GM19238 (cell line): Measurements from ENCODE around the gene MED12.

Experiments used
- DNase-seq: peaks from one replicate; pipeline ENCODE4 v3.0.0; 2011; ENCODE audit warnings: low spot score; ENCODE audit not compliant: insufficient read length

The MED12 gene

DNA sequence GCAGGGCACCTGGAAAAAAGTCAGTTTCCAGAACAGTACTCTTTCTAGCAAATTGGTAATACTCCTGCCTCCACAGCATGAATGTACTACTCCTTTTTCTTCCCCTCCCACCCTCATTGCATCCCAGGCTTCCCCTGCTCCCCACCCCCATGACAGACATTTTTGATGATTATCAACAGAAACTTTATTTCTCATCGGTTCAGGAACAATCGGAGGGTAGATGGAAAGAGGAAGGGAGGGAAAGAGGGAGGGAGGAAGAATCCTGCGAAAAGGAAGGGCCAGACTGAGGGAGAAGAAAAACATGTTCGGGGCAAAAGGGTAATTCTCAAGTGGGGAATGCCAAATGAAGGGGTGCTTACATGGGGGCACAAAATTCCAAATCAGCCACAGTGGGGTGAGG lies 11.2 kb upstream of the MED12 start:
- no peak for DNase-seq

DNA sequence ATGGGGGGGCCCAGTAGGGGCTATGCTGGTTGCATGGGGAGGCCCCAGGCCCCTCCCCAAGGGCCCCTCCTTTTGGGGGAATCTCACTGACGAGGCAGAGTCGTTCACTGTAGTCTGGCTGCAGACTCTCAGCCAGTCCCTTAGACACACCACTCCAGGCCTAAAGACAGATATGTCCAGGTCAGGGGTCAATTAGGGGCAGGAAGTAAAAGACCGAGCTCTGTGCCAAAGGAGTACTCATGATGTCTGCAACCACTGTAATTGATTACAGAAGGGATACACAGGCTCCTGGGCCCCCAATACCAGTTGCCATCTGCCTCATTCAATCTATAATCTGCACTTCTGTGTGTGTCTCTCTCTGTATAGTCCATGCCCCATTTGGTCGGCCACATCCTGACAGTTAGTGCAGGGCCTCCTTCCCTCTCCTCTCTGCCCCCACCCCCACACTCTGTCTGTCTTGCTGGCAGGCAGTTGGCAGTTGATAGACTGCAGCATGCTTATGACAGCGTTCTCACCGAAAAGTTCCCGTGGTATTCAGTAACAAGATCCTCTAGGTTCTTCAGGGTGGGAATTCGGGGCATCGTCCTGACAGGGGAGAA lies 10.5 kb upstream of the MED12 start:
- DNase-seq: no peak

DNA sequence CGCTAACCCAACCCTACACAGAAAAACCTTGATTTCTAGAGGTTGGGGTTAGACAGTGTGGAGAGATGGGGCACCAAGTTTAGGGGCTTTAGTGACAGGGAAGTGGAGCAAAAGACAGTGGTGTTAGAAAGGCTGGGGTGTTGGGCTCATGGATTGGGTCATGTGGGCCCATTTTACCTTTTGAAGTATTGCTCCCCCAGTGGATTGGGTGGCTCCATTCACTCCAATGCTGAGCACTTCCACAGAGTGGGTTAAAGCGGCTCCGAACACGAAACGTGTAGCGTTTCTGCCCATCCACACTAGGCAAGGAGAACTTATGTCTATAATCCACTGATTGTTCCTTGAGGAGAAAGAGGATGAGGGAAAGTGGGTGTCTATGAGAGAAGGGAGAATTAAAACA lies 9.3 kb upstream of the MED12 start:
- no peak for DNase-seq

DNA sequence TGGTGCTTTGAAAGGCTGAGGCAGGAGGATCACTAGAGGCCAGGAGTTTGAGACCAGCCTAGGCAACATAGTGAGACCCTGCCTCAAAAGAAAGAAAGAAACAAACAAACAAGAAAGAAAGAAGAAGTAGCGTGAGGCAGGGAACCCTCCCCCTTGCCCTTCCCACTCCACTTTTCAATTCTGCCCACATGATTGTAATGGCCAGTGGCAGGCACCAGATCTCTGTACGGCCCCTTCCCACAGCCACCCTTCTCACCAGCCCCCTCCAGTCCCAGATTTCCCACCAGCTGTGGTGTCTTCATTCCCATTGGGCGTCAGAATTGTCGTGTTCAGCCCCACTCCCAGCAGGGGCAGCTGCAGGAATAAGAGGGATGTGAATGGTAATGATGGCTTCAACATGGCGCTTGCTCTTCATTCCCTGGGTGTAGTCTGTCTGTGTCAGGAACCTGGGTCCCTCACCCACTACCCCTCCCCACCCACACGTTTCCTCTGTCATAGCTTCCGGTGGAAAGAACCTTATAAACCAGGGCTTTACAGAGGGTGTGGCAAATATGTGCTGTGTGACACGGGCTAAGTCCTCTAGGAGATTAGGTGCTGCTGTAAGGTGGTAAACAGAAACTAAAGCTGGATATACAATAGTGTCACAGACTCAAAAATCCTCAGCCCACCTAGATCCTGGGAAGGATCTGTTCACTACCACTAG lies 7.1 kb upstream of the MED12 start, which contains the start of gene IL2RG:
TSS of gene IL2RG (minus strand) at position 437 of the 703 bp plus-strand sequence. CDS start at position 399, 38 bp downstream.
- DNase-seq: peak; percentile 43

DNA sequence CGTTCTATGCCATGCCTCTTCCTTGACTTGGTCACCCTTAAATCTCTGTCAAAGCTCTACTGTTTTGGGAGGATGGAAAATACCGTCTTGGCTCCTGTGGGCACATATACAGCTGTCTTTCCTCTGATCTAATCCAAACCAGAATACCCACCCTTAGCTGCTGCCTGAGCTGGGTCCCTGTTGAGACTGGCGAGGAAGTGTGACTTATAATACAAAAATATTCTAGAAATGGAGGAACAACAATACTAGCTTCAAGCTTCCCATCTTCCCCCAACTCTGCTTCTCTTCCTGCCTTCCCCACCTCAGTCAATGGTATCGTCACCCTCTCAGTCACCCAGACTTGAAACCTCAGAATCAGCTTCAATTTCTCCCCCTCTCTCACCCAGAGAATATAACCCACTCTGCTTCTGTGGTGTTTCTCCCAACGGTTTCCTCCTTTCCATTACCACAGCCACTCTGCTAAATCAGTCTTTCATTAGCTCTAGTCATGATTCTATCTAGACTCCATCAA lies 6.4 kb upstream of the MED12 start:
- no peak for DNase-seq

DNA sequence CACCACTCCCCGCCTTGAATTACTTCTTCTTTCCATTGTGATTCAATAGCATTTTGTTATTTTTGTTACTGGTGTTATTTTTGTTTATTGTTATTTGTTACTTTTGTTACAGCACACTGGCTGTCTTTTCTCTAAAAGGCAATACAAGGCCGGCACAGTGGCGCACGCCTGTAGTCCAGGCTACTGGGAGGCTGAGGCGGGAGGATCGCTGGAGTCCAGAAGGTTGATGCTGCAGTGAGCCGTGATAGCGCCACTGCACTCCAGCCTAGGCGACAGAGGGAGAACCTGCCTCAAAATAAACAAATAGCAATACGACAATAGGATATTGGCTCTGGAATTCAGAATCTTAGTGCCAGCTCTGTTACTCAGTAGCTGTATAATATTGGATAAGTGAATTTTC lies 1.0 kb upstream of the MED12 start:
- no peak for DNase-seq

DNA sequence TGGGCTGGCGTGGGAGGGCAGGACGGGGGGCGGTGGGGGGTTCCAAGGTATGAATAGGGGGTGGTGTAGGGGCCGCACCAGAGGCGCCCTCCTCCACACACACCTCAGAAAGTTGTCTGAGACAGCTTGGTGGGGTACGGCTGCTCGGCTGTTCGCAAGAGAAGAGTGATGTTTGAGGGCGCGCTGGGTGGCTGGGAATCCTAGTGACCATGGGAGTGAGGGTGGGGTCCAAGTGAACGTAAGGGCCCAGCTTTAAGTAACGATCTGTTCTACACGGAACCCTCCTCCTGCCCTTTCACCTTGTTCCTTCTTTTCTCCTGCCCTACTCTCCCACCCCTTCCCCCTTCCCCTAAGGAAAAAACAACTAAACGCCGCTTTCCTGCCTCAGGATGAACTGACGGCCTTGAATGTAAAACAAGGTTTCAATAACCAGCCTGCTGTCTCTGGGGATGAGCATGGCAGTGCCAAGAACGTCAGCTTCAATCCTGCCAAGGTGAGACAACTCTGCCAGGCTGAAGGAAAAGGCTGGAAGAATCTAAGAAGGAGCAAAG lies 664 bp downstream of the MED12 start:
- DNase-seq: no peak

DNA sequence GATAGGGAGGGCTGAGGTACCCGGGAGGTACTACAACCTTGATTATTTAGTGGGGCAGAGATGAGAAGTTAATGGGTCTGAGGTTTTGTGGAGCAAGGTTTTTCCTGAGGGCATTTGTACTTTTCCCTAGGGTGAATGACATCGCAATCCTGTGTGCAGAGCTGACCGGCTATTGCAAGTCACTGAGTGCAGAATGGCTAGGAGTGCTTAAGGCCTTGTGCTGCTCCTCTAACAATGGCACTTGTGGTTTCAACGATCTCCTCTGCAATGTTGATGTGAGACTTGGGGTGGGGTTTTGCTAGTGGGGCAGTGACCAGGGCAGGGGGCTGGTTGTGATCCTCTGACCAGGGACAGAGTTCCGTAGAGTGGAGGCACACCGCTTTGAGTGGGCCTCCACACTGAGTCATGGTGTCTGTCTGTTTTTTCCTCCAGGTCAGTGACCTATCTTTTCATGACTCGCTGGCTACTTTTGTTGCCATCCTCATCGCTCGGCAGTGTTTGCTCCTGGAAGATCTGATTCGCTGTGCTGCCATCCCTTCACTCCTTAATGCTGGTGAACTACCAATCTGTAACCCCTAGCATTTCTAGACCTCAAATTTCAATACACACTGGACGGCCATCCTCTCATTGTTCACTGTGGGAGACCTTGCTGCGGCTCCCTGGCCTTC lies 9.9 kb downstream of the MED12 start:
- no peak for DNase-seq

DNA sequence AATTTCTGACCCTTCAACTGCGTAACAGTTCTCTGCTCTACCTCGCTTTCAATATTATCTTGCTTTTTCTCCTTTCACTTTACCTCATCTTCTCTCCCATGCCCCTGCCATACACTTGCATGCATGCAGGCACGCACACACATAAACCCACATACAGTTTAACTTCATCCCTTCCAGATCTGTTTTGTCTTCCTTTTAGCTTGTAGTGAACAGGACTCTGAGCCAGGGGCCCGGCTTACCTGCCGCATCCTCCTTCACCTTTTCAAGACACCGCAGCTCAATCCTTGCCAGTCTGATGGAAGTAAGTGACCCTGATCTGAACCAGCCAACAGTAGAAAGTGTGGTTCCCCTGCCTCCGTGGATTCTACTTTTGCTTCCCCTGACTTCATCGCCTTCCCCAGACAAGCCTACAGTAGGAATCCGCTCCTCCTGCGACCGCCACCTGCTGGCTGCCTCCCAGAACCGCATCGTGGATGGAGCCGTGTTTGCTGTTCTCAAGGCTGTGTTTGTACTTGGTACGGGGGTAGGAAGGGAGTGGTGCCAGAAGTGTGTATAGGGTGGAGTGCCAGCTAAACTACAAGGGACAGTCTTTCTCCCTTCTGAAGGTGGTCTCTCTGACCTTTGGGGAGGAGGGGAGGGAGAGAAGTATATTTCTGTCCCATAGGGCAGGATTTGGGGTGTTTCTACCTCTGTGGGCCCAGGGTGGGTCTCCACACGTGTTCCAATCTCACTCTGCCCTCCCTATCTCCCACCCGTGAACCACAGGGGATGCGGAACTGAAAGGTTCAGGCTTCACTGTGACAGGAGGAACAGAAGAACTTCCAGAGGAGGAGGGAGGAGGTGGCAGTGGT lies 10.7 kb downstream of the MED12 start:
- peak; percentile 58 for DNase-seq

DNA sequence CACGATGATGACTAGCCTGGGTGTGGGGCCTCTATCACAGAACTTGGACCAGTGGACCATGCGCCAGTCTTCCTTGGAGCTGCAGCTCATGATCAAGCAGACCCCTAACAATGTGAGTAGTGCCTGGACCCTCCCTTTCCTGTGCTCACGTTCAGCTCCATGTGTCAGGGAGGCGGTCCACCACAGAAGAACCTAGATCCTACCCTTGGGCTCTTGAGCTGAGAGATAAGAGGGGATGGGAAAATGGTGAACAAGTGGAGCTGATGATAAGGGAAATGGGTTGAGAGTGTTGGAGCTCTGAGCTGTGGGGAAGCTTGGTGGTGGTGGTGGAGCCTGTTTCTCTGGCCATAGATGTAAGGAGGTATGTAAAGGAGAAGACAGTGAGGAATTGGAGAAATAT lies 13.1 kb downstream of the MED12 start:
- DNase-seq: no peak

DNA sequence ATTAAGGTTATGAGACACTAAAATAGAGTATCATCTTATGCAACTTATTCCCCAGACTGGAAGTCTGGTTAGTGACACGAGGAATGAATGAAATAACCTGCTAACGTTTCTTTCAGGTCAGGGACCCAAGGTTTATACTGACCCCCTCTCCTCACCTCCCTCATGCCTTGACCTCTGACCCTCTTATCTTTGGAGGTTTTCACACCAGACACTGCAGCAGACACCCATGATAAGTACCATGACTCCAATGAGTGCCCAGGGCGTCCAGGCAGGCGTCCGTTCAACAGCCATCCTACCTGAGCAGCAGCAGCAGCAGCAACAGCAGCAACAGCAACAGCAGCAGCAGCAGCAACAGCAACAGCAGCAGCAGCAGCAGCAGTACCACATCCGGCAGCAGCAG lies 22.0 kb downstream of the MED12 start:
- DNase-seq: no peak

DNA sequence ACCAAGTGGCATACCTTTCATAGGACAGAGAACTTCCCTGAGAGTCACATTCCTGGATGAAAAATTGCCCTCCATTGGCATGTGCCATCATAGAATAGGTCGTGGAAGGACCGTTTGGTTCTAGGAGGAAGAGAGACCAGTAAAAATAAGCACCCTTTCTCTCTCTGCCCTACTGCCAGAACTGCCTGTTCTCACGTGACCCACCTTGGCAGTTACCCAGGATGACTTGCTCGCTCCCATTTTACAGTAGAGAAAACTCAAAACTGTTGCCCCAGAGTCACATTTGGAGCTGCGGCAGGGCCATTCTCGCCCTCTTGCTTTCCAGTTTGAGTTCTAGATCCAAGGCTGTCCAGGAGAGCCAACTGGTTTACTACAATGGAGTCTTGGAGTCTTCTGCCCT lies 25.1 kb downstream of the MED12 start:
- DNase-seq: no peak

DNA sequence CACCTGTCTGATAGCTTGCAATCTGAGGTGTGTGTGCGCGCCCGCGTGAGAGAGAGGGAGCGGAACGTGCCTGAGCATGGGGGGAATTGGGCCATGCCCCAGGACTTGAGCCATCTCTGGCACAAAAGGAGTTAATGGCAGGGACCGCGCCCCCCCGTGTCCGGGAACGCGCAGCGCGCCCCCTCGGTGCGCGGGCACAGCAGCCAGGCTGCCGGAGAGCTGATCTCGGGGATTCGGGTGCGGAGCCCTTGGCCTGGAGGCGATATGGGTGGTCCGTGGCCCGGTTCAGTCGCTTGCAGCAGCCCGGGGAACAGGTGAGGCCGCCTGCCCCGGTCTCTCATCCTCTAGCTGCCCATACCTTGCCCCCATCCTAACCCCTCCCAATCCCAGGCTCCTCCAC lies 26.3 kb downstream of the MED12 start, which contains the start of gene NLGN3:
TSS of gene NLGN3 (plus strand) at position 191 of the 400 bp plus-strand sequence. CDS start 2,909 bp downstream, outside the sequence.
- DNase-seq: no peak

DNA sequence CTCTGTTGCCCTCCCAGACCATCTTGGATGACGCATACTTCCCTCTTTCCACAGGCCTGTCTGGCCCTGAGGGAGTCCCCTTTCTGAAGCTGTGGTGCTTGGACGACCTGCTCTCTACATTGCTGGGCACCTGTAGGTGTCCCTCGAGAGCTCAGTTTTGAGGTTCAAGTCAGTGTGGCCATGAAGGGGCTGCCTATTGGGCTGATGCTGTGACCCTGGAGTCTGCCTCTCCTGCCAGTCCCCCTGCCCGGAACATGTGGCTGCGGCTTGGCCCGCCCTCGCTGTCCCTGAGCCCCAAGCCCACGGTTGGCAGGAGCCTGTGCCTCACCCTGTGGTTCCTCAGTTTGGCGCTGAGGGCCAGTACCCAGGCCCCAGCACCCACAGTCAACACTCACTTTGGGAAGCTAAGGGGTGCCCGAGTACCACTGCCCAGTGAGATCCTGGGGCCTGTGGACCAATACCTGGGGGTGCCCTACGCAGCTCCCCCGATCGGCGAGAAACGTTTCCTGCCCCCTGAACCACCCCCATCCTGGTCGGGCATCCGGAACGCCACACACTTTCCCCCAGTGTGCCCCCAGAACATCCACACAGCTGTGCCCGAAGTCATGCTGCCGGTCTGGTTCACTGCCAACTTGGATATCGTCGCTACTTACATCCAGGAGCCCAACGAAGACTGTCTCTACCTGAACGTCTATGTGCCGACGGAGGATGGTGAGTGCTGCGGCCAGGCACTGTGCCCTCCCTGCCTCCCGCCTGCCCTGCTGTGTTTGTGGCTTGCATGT lies 29.3 kb downstream of the MED12 start:
- no peak for DNase-seq

DNA sequence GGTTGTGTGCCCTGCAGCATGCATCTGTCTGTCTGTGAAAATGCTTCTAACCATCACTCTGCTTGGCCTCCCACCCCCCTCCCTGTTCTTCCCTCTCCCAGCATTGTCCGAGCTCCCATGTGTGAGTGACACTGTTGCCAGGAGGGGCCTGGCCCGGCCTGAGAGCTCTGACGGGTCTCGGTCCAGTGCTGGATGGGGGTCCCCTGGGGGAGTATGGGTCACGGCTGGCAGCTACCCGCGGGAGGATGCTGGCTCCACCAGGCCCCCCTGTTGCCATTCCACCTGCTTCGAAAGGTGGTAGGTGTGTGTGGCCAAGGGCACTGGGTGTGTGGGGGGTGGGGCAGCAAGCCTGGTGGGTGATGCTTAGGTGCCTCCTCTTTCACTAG lies 29.9 kb downstream of the MED12 start:
- DNase-seq: no peak

DNA sequence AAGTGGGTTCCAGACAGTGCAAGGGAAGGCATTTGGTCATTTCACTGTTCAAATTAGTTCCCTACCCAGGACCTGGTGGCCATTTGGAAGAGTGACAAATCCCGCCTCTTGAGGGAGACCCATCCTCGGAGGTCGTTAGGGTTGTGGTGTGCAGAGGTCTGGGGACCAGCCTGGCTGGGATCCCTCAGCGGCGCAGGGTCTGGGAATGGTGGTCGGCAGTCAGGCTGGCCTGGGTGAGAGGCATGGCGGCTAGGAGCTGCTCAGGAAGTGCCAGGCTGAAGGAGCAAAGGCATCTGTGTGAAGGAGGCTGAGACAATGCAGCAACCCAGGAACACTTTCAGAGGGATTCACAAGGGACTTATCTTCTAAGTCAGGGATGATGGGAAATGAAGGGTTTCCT lies 33.0 kb downstream of the MED12 start:
- no peak for DNase-seq

DNA sequence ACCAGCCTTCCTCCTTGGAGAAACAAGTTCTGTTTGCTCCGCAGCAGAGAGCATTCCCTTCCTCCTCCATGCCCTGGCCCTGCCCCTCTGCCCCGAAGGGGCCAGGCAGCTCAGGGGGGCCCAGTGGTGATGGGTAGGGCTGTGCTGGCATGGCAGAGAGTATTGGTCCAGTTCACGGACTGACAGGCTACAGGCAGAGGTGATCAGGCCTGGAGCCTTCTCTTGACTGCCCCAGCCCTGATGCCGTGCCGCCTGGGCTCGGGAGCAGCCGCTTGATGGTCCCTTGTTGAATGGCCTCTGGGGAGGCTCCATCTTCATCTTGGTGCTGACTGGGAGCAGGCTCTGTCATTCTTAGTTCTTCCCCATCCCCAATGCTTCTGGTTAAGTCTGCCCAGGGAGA lies 35.8 kb downstream of the MED12 start:
- no peak for DNase-seq

DNA sequence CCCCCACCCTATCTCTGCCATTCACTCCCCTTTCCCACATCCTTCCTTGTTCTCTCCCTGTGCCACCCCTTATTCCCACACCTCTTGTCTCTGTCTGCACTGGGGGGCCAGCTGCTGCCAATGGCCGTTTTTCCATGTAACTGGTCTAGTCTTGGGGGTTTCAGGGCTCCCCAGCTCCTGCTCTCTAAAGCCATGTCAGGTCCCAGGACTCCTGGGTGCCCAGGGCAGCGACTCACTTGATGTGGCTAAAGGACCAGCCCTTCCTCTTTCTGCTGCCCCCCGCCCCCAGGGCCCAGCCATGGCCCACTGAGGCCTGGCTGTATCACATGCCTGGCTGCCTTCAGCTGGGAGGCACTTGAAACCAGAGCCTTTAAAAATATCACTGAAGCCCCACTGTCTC lies 36.2 kb downstream of the MED12 start:
- DNase-seq: no peak

DNA sequence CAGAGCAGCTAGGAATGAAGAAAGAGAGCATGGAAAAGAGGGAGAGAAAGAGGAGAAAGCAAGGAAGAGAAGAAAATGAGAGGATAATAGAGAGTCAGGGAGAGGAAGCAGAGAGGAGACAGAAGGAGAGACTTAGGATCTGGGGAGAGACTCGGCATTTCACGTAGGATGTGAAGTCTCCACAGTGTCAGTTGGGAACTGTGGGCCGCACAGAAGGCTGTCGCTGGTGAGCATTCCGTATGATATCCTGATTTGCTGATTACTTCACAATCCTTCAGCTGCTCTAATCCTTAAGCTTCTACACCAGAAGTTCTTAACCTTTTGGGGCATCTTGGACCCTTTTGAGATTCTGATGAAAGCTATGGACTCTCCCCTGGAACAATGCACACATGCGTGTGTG lies 40.2 kb downstream of the MED12 start:
- DNase-seq: no peak

DNA sequence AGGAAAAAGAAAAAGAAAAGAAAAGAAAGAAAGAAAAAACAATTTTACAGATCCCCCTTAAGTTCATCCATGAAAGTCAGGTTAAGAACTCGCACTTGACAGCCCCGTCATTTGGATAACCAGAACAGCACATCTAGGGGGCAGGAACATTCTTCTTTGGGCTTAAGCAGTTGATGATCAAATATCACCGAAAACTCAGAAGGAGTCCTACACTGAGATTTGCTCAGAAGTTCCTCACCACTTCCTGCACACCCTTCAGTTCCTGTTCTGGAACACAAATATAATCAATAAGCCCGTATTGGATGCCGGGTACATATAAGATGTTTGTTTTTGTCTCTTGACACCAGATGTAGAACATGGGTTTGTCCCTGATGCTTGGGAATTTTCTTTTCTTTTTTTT lies 40.9 kb downstream of the MED12 start:
- DNase-seq: no peak
